Mononuclear cell (primary cell): Measurements from ENCODE around the gene HIGD1B. TPM values are rescaled to one million over a fixed set of nuclear protein-coding genes. Genes with fewer than 3 reads are reported as not detected.
A peak's percentile ranks its signal among the peaks of the same experiment; 100 is the strongest.

ENCODE experiments used
- H3K27me3 ChIP-seq: 2 replicates; pipeline ENCODE4 v1.6.0; 2011; ENCODE audit warnings: low read length, control low read depth; ENCODE audit not compliant: insufficient read depth
- H3K4me1 ChIP-seq: 2 replicates; pipeline ENCODE4 v1.5.1; 2011; ENCODE audit warnings: mild to moderate bottlenecking, low read length, control low read depth; ENCODE audit not compliant: insufficient read depth
- H3K4me3 ChIP-seq: 2 replicates; pipeline ENCODE4 v1.5.1; 2011; ENCODE audit warnings: mild to moderate bottlenecking, low read length, moderate library complexity
- H3K9me3 ChIP-seq: 2 replicates; pipeline ENCODE4 v1.5.1; 2011; ENCODE audit warnings: low read depth, mild to moderate bottlenecking, control low read depth, low read length
- total RNA-seq: library from RNA; depleted of rRNA; stranded (reverse); fragments of >200 nt; gene quantifications from one replicate; pipeline ENCODE4 v1.2.3, GENCODE V29; 2012

HIGD1B gene
- total RNA-seq, 1 donor: not detected

GRCh38 chr17:44880062-44880461, 32.4 kb downstream of the HIGD1B start:
- no peaks in the 10 kb centered on the region for H3K27me3 ChIP-seq
- no peaks in the 10 kb centered on the region for H3K4me1 ChIP-seq
- no peak overlapping the region for H3K4me3 ChIP-seq
- no peaks in the 10 kb centered on the region for H3K9me3 ChIP-seq

GRCh38 chr17:44881145-44881544, 33.5 kb downstream of the HIGD1B start:
- Histone ChIP-seq H3K4me3 (no peak overlapping the region), H3K9me3 (no peaks in the 10 kb centered on the region), H3K27me3 (no peaks in the 10 kb centered on the region), H3K4me1 (no peaks in the 10 kb centered on the region)

GRCh38 chr17:44884941-44885340, 37.3 kb downstream of the HIGD1B start:
- Histone ChIP-seq H3K4me3 (no peak overlapping the region), H3K27me3 (no peaks in the 10 kb centered on the region), H3K9me3 (no peaks in the 10 kb centered on the region), H3K4me1 (peaks cover 34% of the 10 kb centered on the region)

GRCh38 chr17:44887016-44887415, 39.3 kb downstream of the HIGD1B start:
- no peak overlapping the region for H3K4me3 ChIP-seq
- no peaks in the 10 kb centered on the region for H3K27me3 ChIP-seq
- no peaks in the 10 kb centered on the region for H3K9me3 ChIP-seq
- peaks cover 37% of the 10 kb centered on the region for H3K4me1 ChIP-seq

GRCh38 chr17:44887971-44888954, 40.6 kb downstream of the HIGD1B start:
- Histone ChIP-seq H3K9me3 (no peaks in the 10 kb centered on the region), H3K27me3 (no peaks in the 10 kb centered on the region), H3K4me3 (no peak overlapping the region), H3K4me1 (peaks cover 37% of the 10 kb centered on the region)

- Histone ChIP-seq H3K4me3 (no peak overlapping the region), H3K27me3 (no peaks in the 10 kb centered on the region), H3K9me3 (no peaks in the 10 kb centered on the region)
These were observed 41.3 kb downstream of the HIGD1B start for GRCh38 chr17:44889003-44889402.

GRCh38 chr17:44892250-44892649, 44.6 kb downstream of the HIGD1B start:
- Histone ChIP-seq H3K4me3 (no peak overlapping the region), H3K27me3 (no peaks in the 10 kb centered on the region), H3K4me1 (peaks cover 28% of the 10 kb centered on the region), H3K9me3 (no peaks in the 10 kb centered on the region)

More at GRCh38 chr17:44889003-44889402, 41.3 kb downstream of the HIGD1B start:
- H3K4me1 ChIP-seq: peaks cover 37% of the 10 kb centered on the region

- Histone ChIP-seq H3K4me1 (peaks cover 18% of the 10 kb centered on the region), H3K4me3 (no peak overlapping the region), H3K27me3 (no peaks in the 10 kb centered on the region), H3K9me3 (no peaks in the 10 kb centered on the region)
These were observed 47.0 kb downstream of the HIGD1B start for GRCh38 chr17:44894642-44895041.

- Histone ChIP-seq H3K4me3 (peak overlapping the region; percentile 79), H3K4me1 (peaks cover 35% of the 10 kb centered on the region), H3K9me3 (no peaks in the 10 kb centered on the region), H3K27me3 (no peaks in the 10 kb centered on the region)
These were observed 51.0 kb downstream of the HIGD1B start for GRCh38 chr17:44898768-44899073.

- Histone ChIP-seq H3K9me3 (no peaks in the 10 kb centered on the region), H3K4me3 (peak within 1 kb of the TSS; percentile 79), H3K4me1 (peaks cover 35% of the 10 kb centered on the region)
These were observed 51.5 kb downstream of the HIGD1B start, which contains the start of gene EFTUD2 for GRCh38 chr17:44899074-44899782. Gene EFTUD2, minus strand, starts transcription at chr17:44899445. Its CDS starts 4,924 bp downstream, at chr17:44894521.

More at GRCh38 chr17:44899074-44899782, 51.5 kb downstream of the HIGD1B start, which contains the start of gene EFTUD2:
- H3K27me3 ChIP-seq: no peaks in the 10 kb centered on the region

Other genes with a start within 250 kb of the HIGD1B start
- gene MEIOC, start 191.4 kb upstream of the HIGD1B start, total RNA-seq: not detected
- 28.4 TPM for gene CCDC43, start 158.1 kb upstream of the HIGD1B start, total RNA-seq
- 1.3 TPM for gene DBF4B, start 139.2 kb upstream of the HIGD1B start, total RNA-seq
- 0.21 TPM for gene ADAM11, start 88.9 kb upstream of the HIGD1B start, total RNA-seq
- gene GJC1, start 17.6 kb upstream of the HIGD1B start, total RNA-seq: not detected
- 132 TPM for gene EFTUD2, start 51.6 kb downstream of the HIGD1B start, total RNA-seq
- gene GFAP, start 67.6 kb downstream of the HIGD1B start, total RNA-seq: 0.52 TPM
- gene KIF18B, start 99.9 kb downstream of the HIGD1B start, total RNA-seq: 0.10 TPM
- gene C1QL1, start 120.4 kb downstream of the HIGD1B start, total RNA-seq: not detected
- 8.9 TPM for gene DCAKD, start 203.7 kb downstream of the HIGD1B start, total RNA-seq
- gene NMT1, start 213.4 kb downstream of the HIGD1B start, total RNA-seq: 35.2 TPM